Measurements from ENCODE around the gene BCL7B.

DNA sequence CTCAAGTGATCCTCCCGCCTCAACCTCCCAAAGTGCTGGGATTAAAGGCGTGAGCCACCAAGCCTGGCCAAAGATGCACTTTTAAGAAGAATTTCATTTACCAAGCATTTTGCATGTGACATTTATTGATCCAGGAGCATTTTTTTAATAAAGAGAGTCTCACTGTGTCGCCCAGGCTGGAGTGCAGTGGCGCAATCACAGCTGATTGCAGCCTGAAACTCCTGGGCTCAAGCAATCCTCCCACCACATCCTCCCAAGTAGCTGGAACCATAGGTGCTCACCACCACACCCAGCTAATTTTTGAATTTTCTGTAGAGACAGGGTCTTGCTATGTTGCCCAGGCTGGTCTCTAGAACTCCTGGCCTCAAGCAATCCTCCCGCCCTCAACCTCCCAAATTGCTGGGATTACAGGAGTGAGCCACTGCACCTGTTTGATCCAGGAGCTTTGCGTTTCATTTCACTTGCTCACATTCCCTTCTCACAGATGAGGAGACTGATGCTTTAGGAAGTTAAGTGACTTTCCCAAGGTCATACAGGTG is 25.2 kb upstream of the BCL7B start:
- TF ChIP-seq ZNF645 (tag by site-specific recombination; IDR thresholded peaks at IDR 0.05) (no peak), ZNF335 (tag by site-specific recombination; conservative IDR thresholded peaks at IDR 0.05) (no peak), ZNF416 (tag by site-specific recombination; IDR thresholded peaks at IDR 0.05) (no peak), ZNF510 (tag by site-specific recombination; IDR thresholded peaks at IDR 0.05; ENCODE audit: insufficient replicate concordance) (no peak), CTCF (tag by site-specific recombination; IDR thresholded peaks at IDR 0.05) (no peak), BCL11A (tag by site-specific recombination; IDR thresholded peaks at IDR 0.05; ENCODE audit: low read depth) (no peak)
- TF ChIP-seq, protein P1, sequence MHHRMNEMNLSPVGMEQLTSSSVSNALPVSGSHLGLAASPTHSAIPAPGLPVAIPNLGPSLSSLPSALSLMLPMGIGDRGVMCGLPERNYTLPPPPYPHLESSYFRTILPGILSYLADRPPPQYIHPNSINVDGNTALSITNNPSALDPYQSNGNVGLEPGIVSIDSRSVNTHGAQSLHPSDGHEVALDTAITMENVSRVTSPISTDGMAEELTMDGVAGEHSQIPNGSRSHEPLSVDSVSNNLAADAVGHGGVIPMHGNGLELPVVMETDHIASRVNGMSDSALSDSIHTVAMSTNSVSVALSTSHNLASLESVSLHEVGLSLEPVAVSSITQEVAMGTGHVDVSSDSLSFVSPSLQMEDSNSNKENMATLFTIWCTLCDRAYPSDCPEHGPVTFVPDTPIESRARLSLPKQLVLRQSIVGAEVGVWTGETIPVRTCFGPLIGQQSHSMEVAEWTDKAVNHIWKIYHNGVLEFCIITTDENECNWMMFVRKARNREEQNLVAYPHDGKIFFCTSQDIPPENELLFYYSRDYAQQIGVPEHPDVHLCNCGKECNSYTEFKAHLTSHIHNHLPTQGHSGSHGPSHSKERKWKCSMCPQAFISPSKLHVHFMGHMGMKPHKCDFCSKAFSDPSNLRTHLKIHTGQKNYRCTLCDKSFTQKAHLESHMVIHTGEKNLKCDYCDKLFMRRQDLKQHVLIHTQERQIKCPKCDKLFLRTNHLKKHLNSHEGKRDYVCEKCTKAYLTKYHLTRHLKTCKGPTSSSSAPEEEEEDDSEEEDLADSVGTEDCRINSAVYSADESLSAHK (tag by site-specific recombination; IDR thresholded peaks at IDR 0.05), result no peak
- TF ChIP-seq, protein P2, sequence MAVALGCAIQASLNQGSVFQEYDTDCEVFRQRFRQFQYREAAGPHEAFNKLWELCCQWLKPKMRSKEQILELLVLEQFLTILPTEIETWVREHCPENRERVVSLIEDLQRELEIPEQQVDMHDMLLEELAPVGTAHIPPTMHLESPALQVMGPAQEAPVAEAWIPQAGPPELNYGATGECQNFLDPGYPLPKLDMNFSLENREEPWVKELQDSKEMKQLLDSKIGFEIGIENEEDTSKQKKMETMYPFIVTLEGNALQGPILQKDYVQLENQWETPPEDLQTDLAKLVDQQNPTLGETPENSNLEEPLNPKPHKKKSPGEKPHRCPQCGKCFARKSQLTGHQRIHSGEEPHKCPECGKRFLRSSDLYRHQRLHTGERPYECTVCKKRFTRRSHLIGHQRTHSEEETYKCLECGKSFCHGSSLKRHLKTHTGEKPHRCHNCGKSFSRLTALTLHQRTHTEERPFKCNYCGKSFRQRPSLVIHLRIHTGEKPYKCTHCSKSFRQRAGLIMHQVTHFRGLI (tag by site-specific recombination; IDR thresholded peaks at IDR 0.05), result no peak
